Measurements from ENCODE around the gene PRR23E.

Gene PRR23E

DNA sequence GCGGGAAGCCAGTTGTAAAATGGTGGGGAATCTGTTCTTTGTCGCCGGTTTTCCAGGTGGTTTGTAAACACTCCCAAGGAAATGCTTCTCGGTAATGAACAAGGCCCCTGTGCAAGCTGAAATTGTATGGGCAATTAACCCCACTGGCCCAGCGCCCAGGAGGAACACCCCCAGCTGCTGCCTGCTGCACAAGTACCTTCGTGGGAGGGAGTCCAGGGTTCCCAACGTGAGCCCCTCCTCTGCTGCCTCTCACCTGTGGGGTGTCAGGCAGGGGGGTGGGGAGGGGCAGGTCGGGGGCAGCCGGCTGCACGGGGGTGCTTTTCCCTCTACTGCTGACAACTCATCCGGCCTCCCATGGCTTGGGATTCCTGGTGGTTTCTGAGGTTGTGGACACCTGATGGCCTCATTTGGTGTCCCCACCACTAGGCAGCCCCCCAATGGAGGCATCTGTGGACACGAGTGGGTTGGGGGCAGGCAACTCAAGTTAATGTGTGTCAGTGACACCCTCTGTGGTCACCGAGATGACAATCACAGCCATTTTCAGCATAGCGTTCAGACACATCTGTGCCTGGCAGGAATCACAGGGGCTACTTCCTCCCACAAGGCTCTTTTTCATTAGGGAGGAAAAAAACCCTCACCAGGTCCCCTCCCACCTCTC, 35.6 kb upstream of the PRR23E start:
- Mint-ChIP-seq H3K4me1 (ENCODE audit: low read depth) (no peaks in the 10 kb centered on the region), H3K36me3 (ENCODE audit: low read depth) (no peaks in the 10 kb centered on the region), H3K9me3 (no peaks in the 10 kb centered on the region), H3K27me3 (peaks cover 11% of the 10 kb centered on the region), H3K4me3 (no peak overlapping the region), H3K27ac (no peak overlapping the region)
- intact Hi-C loops (cut with micrococcal nuclease), result no loop called here

DNA sequence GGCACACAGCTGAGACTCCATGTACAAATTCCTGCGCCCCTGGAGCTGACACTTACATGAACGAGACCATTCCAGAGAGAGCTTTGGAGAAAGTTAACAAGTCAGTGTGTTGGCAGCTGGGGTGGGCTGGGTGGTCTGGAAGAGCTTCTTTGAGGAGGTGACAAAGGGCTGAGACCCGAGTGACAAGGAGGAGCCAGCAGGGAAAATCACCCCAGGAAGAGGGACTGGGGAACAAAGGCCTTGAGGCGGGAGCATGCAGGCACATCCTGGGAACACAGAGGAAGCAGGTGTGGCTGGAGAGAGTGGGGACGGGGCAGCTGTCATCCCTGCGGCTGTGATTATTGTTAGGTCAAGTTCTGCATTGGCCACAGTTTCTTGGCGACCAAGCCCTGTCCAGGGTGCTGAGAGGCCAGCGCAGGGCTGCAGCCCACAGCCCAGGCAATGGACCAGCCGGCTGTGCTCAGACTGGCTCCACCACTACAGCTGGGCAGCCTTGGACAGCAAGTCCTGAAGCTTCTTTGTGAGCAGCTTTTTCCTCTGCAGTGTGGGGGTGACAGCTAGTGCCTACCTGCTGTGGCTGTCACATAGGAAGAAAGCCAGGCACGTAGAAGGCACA, 34.2 kb upstream of the PRR23E start:
- Mint-ChIP-seq H3K4me1 (ENCODE audit: low read depth) (no peaks in the 10 kb centered on the region), H3K27me3 (peaks cover 13% of the 10 kb centered on the region), H3K27ac (no peak overlapping the region), H3K4me3 (no peak overlapping the region), H3K9me3 (no peaks in the 10 kb centered on the region), H3K36me3 (ENCODE audit: low read depth) (no peaks in the 10 kb centered on the region)
- intact Hi-C loops (cut with micrococcal nuclease), result no loop called here

DNA sequence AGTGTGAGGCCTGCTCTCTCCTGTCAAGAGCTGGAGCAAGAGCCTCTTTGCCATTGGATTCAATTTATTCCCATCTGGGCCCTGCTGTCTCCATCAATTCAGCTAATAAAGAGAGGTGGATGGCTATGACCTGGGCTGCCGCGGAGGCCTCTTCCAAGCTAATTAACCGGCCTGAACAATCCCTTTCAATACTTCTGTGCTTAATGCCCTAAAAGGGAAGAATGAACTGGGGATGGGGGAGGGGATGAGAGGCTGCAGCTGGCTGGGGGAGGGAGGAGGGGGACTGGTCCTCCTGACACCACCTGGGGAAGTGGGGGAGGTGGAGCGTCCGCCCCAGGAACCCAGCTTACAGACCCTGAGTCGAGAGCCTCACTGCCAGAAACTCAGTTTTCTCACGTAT, 33.4 kb upstream of the PRR23E start:
- no peaks in the 10 kb centered on the region for H3K9me3 Mint-ChIP-seq
- intact Hi-C loops (cut with micrococcal nuclease), result no loop called here
- H3K4me3 Mint-ChIP-seq, result no peak overlapping the region
- peaks cover 13% of the 10 kb centered on the region for H3K27me3 Mint-ChIP-seq
- no peaks in the 10 kb centered on the region for H3K36me3 Mint-ChIP-seq (ENCODE audit: low read depth)
- no peak overlapping the region for H3K27ac Mint-ChIP-seq
- H3K4me1 Mint-ChIP-seq (ENCODE audit: low read depth), result no peaks in the 10 kb centered on the region

DNA sequence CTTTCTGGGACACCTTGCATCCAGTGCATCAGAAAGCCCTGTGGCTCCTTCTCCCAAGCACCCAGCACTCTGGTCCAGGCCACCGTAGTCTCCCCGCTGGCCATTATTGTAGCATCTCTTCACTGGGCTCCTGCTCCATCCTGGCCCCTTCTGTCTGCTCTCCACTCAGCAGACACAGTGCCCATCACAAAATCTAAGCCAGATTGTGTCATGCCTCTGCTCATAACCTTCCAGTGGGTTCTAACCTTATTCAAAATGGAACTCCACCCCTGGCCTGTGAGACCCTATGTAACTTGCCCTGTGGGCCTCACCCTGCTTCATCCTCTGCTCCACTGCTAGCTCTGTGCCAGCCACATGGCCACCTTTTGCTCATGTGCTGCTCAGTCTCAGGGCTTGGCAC, 31.7 kb upstream of the PRR23E start:
- H3K27me3 Mint-ChIP-seq, result peaks cover 13% of the 10 kb centered on the region
- H3K36me3 Mint-ChIP-seq (ENCODE audit: low read depth), result no peaks in the 10 kb centered on the region
- H3K27ac Mint-ChIP-seq, result no peak overlapping the region
- no peaks in the 10 kb centered on the region for H3K9me3 Mint-ChIP-seq
- no peak overlapping the region for H3K4me3 Mint-ChIP-seq
- intact Hi-C loops (cut with micrococcal nuclease), result no loop called here
- no peaks in the 10 kb centered on the region for H3K4me1 Mint-ChIP-seq (ENCODE audit: low read depth)

DNA sequence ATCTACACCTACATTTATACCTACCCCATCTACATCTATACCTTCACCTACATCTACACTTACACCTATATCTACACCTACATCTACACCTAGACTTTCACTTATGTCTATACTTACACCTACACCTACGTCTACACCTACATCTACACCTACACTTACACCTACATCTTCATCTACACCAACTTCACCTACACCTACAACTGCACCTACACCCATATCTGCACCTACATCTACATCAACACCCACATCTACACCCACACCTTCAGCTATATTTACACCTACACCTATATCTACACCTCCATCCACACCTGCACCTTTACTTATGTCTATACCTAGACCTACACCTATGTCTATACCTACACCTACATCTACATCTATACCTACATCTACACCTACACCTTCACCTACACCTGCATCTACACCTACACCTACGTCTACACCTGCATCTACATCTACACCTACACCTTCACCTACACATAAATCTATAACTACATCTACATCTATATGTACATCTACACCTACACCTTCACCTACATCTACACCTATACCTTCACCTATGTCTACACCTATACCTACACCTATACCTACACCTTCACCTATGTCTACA, 30.9 kb upstream of the PRR23E start:
- intact Hi-C loops (cut with micrococcal nuclease), result no loop called here
- no peaks in the 10 kb centered on the region for H3K9me3 Mint-ChIP-seq
- H3K27ac Mint-ChIP-seq, result no peak overlapping the region
- H3K36me3 Mint-ChIP-seq (ENCODE audit: low read depth), result no peaks in the 10 kb centered on the region
- H3K4me1 Mint-ChIP-seq (ENCODE audit: low read depth), result no peaks in the 10 kb centered on the region
- no peak overlapping the region for H3K4me3 Mint-ChIP-seq
- peaks cover 15% of the 10 kb centered on the region for H3K27me3 Mint-ChIP-seq

DNA sequence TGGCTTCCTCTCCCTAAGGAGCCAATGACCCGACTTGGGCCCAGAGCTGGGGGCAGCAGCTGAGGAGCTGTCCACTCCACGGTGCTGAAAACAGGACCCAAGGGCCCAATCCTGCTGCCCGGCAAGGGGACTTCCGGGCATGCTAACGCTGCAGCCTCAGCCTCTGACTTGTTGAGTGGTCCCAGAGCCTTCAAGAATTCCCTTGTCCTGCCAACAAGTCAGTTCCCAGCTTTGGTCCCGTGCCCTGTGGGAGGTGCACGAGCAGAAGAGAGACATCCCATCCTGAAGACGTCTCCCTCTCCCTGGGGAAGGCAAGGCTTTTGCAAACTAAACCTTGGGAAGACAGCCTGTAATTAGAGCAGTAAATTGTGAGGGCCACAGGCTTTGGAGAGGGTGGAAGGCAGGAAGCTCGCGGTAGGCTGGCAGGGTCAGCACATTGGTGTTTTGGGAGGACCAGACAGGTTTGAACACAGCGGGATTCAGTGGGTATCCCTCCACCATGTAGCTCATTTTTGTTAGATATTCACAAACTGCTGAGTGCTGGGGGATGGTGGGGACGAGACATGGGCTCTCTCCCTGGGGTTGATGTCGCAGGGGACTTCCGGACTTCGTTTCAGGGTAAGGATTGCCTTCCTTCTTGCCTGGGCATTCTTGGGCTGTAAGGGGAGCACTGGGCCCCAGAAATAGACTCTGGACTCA, 29.8 kb upstream of the PRR23E start:
- no peaks in the 10 kb centered on the region for H3K4me1 Mint-ChIP-seq (ENCODE audit: low read depth)
- no peaks in the 10 kb centered on the region for H3K9me3 Mint-ChIP-seq
- H3K36me3 Mint-ChIP-seq (ENCODE audit: low read depth), result no peaks in the 10 kb centered on the region
- intact Hi-C loops (cut with micrococcal nuclease), result no loop called here
- H3K4me3 Mint-ChIP-seq, result no peak overlapping the region
- peaks cover 15% of the 10 kb centered on the region for H3K27me3 Mint-ChIP-seq
- H3K27ac Mint-ChIP-seq, result no peak overlapping the region

DNA sequence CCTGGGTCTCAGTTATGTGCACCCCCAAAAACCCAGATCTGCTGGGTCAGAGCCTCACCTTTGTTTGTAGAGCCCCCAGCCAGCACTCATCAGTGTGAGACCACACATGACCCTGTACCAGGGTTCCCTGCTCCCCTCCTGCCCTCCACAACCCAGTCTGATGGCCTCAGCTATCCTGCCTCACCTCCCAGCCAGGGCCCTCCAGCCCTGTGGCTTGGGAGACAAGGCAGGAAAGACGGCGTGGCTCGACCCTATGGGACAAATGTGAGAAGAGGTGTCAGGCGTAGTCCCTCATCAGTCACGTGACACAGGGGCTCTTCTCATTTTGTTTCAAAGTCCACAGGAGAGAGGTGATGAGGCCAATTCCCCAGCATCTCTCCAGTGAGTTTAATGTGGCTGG, 28.3 kb upstream of the PRR23E start:
- H3K9me3 Mint-ChIP-seq, result no peaks in the 10 kb centered on the region
- H3K27me3 Mint-ChIP-seq, result peaks cover 13% of the 10 kb centered on the region
- no peak overlapping the region for H3K4me3 Mint-ChIP-seq
- no peaks in the 10 kb centered on the region for H3K36me3 Mint-ChIP-seq (ENCODE audit: low read depth)
- H3K27ac Mint-ChIP-seq, result no peak overlapping the region
- no peaks in the 10 kb centered on the region for H3K4me1 Mint-ChIP-seq (ENCODE audit: low read depth)
- intact Hi-C loops (cut with micrococcal nuclease), result no loop called here

DNA sequence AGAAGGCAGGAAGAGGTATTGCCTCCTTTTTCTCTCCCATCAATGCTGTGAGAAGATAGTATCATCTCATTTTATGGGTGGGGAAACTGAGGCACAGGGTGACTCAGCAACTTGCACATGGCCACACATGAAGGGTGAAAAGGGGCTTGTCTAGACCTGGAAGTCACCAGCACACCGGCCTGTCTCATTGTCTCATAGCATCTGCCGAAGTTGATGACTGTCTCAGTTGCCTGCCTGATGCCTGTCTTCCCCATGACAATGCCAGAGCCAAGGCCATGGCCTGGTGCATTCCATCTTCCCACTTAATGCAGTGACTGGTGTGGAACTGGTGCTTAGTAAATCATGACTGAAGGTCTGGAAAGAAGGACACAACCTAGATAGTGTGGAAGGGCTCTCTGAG, 27.9 kb upstream of the PRR23E start:
- Mint-ChIP-seq H3K27me3 (peaks cover 15% of the 10 kb centered on the region), H3K9me3 (no peaks in the 10 kb centered on the region), H3K4me1 (ENCODE audit: low read depth) (no peaks in the 10 kb centered on the region), H3K36me3 (ENCODE audit: low read depth) (no peaks in the 10 kb centered on the region), H3K4me3 (no peak overlapping the region), H3K27ac (no peak overlapping the region)
- intact Hi-C loops (cut with micrococcal nuclease), result no loop called here

DNA sequence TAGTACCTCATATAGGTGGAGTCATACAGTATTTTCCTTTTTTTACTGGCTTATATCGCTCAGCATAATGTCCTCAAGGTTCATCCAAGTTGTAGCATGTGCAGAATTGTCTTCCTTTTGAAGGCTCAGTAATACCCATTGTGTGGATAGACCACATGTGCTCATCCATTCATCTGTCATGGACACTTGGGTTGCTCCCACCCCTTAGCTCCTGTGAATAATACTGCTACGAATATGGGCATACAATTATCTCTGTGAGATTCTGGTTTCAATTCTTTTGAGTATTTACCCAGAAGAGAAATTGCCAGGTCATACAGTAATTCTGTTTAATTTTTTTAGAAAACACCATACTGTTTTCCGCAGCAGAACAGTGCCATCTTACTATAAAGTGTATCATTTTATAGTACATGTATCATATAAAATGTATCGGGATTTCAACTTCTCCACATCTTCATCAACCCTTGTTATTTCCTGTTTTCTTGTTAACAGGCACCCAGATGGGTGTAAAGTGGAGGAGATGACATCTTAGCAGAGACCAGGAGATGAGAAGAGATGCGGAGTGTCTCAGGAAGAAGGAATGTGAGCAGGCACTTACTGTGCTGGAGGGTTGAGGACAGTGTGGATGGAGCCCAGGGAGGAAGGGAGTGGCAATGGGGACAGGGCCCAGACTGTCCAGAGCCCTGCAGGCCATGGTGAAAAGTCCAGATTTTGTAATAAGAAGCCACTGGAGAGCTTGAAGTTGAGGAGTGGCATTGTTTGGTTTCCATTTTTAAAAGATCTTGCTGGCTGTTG, 27.0 kb upstream of the PRR23E start:
- Mint-ChIP-seq H3K9me3 (no peaks in the 10 kb centered on the region), H3K27ac (no peak overlapping the region), H3K4me1 (ENCODE audit: low read depth) (no peaks in the 10 kb centered on the region), H3K4me3 (no peak overlapping the region), H3K27me3 (peaks cover 18% of the 10 kb centered on the region), H3K36me3 (ENCODE audit: low read depth) (no peaks in the 10 kb centered on the region)
- intact Hi-C loops (cut with micrococcal nuclease), result no loop called here

DNA sequence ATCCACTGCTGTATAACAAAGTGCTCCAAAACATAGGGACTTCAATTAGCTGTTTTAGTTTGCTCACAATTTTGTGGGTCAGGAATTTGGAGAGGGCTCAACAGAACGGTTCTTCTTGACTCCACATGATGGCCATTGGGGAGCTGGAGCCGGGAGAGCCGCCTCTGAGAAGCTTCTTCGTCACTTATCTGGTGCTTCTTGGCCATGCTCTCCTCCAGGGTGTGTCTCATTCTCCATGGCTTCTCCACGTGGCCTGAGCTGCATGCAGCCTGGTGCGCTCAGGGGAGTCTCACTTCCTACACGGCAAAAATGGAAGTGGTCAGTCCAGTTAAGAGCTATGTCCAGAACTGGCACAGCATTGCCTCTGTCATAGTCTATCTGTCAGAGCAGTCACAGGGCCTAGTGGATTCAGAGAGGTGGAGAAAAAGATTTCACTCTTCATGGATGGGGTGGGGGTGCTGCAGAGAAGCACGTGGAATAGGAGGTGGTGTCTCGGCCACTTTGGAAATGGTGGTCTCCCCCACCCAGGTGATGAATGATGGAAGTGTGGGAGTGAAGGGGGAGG, 26.3 kb upstream of the PRR23E start:
- Mint-ChIP-seq H3K4me1 (ENCODE audit: low read depth) (no peaks in the 10 kb centered on the region), H3K9me3 (no peaks in the 10 kb centered on the region), H3K27me3 (peaks cover 21% of the 10 kb centered on the region), H3K4me3 (no peak overlapping the region), H3K36me3 (ENCODE audit: low read depth) (no peaks in the 10 kb centered on the region), H3K27ac (no peak overlapping the region)
- intact Hi-C loops (cut with micrococcal nuclease), result no loop called here

DNA sequence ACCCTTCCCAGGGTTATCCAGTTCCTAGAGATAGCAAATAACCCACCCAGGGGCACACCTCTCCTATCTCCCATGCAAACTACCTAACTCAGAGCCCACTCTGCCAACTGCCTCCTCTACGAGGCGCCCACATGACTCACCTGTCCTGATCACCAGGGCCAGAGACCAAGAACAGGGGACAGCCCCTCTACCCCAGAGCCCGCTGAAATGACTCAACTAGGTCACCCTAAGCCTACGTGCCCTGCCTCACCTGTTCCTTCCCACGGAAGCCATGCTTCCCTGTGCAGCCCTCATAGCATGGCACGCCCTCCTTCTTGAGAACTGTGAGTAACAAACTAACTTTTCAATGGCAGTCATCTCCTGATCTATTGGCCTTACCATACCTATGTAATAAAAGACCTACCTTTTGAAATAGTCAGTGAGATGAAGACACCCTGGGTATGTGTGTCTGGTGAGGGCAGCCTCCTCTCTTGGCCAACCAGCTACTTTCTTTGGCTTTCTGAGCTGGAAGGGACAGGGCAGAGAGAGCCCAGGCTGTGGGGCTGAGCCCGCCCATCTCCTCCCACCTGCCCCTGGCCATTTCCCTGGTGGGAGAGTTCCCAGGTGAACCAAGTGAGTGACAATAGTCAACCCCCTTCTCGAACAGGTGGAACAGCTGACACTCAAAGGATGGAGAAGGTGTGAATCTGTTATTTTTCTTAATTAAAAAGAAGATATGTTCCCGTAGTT, 25.5 kb upstream of the PRR23E start:
- no peaks in the 10 kb centered on the region for H3K36me3 Mint-ChIP-seq (ENCODE audit: low read depth)
- intact Hi-C loops (cut with micrococcal nuclease), result no loop called here
- H3K27ac Mint-ChIP-seq, result no peak overlapping the region
- peaks cover 28% of the 10 kb centered on the region for H3K27me3 Mint-ChIP-seq
- H3K9me3 Mint-ChIP-seq, result no peaks in the 10 kb centered on the region
- H3K4me1 Mint-ChIP-seq (ENCODE audit: low read depth), result no peaks in the 10 kb centered on the region
- H3K4me3 Mint-ChIP-seq, result no peak overlapping the region

DNA sequence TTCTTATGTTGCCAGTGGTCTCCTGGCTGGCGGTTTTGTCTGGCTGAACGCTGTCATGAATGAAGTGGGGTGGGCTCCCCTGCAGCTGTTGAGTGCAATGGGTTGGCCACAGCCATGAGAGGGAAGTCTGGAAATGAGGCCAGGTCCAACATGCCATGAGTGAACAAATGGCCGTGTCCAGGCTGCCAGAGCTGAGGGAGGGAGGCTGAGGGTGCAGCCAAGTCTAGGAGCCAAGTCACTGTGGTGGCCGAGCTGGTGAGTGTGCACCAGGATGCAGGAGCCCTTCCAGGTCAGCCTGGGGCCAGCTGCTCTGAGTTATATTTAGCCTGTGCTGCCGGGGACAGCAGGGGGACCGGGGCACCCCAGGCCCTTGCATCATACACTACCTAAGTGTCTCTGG, 24.7 kb upstream of the PRR23E start:
- no peak overlapping the region for H3K4me3 Mint-ChIP-seq
- H3K9me3 Mint-ChIP-seq, result no peaks in the 10 kb centered on the region

DNA sequence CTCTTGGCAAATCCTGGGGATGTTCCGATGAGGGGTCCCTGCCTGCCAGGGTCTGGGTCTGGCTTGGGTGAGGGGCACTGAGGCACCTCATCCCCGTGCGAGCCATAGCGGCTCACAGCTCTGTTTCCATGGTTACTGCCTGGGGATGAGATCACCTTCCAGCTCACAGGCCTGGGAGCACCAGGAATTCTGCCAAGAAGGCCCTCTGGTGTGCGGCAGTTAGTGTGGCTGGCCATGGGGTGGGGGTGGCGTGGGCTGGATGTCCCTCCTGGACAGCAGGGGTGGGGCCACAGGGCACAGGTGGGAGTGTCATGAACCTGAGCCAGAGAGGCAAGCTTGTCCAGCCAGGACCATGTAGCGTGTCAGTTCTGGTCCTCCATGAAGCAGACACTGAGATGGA, 22.1 kb upstream of the PRR23E start:
- H3K4me3 Mint-ChIP-seq, result no peak overlapping the region
- H3K9me3 Mint-ChIP-seq, result no peaks in the 10 kb centered on the region
- no peaks in the 10 kb centered on the region for H3K36me3 Mint-ChIP-seq (ENCODE audit: low read depth)
- H3K27ac Mint-ChIP-seq, result no peak overlapping the region
- intact Hi-C loops (cut with micrococcal nuclease), result no loop called here
- peaks cover 43% of the 10 kb centered on the region for H3K27me3 Mint-ChIP-seq
- H3K4me1 Mint-ChIP-seq (ENCODE audit: low read depth), result peaks cover 6% of the 10 kb centered on the region

More for the DNA sequence above, 24.7 kb upstream of the PRR23E start:
- Mint-ChIP-seq H3K4me1 (ENCODE audit: low read depth) (peaks cover 6% of the 10 kb centered on the region), H3K36me3 (ENCODE audit: low read depth) (no peaks in the 10 kb centered on the region), H3K27ac (no peak overlapping the region), H3K27me3 (peaks cover 33% of the 10 kb centered on the region)
- intact Hi-C loops (cut with micrococcal nuclease), result no loop called here
